ENCODE results near the gene CYB561D2.

Gene CYB561D2

DNA sequence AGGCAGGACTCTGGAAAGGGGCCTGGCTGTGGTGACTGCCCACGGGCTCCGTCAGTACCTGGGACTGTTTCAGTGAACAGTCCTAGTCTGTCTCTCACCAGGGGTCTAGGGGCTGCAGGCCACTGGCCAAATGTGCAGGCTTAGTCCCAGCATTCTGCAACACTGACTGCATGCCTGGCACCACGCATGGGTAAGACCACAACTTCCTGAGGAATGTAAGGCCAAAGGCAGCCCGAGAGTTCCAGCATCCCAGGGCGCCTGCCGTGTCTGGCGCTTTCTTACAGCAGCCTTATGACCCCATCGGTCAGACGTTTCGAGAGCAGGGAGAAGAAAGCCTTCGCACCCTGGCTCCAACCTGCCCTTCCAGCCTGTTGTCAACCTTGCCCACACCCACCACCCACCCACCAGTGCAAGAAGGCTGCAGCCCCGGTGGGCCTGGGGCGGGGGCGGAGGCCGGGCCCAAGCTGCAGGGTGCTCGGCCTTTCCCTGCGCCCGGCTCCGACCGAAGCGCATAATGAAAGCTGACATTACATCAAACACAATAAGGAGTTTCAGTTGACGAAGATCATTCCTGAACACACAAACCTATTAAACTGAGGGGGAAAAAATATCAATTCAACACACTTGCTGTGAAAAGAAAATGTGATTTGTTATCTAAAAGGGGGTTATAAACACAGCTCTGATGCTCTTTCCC, 38.2 kb downstream of the CYB561D2 start:
- no peak for DNase-seq (ENCODE audit: low read depth in 2 of 3, low spot score in 1 of 3)

DNA sequence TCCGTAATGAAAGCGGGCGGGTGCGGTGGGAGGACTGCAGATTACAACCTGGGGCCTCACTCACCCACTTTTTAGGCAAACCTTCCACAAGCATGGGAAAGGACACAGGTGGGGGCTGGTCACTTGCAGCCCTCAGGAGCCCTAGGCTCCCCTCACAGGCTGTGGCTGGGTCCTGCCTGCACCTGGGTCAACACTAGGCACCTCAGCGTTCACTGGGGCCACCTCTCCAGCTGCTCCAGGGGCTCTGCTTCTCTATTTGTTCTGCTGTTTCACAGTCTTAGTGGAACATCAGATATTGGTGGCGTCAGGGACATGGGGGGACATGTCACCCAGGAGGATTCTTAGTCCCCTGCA, 38.7 kb downstream of the CYB561D2 start:
- DNase-seq (ENCODE audit: low read depth in 2 of 3, low spot score in 1 of 3): no peak

DNA sequence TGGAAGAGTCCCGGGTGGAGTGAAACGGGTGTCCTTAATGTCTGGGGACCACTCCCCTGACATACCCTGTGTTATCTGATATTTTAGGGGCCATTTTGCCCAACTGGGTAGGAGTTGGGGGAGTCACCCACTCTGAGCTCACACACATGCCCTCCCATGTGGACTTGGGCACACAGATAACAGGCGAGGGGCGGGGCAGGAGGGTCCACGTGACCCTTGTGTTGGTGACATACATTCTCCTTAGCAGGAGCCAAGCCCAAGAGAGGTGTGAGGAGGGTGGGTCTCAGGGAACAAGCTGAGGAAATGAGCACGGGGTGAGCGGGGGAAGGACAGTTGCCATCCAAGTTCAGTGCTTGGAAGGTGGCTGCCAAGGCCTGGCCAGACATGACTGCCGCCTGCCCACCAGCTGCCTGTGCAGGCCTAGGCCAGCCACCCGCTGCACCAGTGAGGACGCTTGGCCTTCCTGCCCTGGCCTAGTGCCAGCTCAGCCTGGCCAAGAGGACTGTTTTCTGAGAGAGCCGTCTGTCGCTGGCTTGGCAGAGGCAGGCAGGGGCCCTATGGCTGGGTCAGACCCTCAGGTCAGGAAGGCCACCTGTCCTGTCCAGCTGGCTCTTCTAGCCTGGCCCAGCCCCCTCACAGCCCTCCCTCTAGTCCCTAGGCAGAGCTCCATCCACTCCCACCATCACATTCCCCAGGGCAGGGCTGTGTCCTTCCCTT, 40.0 kb downstream of the CYB561D2 start:
- no peak for DNase-seq (ENCODE audit: low read depth in 2 of 3, low spot score in 1 of 3)

DNA sequence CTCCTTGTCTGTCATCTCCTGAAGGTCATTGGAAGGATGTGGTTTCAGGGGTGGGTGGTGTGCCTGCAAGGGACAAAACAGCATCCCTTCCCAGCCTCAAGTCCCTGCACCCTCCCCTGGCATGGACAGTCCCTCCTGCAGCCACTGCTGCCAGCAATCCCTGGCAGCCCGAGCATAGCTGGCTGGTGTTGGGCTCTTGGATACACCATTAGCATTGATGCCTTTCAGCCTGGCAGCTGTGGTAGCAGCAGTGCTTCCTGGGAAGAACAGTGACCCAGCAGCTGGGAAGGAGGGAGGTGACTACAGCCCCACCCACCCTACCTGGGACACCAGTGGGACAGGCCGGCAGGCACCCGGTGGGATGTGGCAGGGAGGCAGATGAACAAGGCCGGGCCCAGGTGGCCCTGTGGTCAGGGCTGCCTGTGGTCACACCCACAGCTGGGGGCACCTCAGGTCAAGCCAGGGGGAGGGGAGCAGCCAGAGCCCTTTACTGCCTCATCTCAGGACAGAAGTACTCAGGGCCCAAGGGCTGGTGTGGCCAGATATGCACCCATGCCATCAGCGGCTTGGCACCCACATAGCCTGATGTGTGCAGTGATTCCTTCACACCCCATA, 41.5 kb downstream of the CYB561D2 start:
- no peak for DNase-seq (ENCODE audit: low read depth in 2 of 3, low spot score in 1 of 3)

DNA sequence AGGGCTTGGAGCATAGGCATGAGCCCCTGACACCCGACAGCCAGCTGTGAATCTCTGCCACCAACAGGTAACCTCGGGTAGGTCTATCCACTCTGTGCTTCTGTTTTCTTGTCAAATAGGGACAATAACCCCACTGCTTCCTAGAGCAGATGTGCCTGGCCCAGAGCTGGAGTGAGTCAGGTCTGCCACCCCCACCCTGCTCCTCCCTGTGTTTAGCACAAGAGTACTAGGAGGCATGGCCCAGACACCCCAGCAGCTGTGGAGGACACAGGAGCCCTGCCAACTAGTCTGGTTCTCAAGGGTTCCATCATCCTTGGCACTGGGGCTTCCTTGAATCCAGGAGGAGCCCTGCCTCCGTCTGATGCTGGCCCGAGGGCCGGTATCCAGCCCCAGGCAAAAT, 42.4 kb downstream of the CYB561D2 start:
- DNase-seq (ENCODE audit: low read depth in 2 of 3, low spot score in 1 of 3): no peak

DNA sequence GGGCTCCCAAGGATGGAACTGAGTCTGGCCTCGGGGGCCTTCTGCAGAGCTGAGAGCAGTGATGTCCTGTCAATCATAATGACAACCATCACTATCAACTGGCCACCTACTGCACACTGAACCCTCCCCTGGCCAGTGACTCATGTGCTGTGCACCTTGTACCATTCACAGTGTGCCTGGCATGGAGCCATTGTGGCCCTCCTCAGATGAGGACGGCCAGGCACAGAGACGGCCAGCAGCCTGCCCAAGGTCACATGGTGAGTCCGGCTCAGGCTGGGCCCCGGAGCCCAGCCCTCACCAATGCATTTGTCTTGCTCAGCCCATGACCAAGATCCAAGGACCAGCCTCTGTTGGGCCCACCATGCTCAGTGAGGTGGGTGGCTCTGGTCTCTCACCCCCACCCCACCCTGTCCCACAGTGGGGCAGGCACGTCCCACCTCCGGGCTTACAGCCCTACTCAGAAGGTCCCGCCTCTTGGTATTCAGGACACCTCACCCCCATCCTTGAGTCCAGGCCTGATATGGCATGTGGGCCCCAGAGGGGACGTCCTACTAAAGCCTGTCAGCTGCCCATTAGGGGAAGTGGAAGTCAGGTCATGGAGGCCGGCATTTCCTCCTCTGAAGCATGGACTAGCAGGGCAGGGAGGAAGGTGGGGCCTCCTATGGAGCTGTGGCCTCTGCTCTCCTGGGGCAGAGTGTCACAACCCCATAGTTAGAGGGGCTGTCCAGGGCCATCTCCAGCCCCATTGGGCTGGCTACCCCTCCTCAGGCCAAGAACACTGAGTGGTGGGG, 44.6 kb downstream of the CYB561D2 start:
- no peak for DNase-seq (ENCODE audit: low read depth in 2 of 3, low spot score in 1 of 3)

DNA sequence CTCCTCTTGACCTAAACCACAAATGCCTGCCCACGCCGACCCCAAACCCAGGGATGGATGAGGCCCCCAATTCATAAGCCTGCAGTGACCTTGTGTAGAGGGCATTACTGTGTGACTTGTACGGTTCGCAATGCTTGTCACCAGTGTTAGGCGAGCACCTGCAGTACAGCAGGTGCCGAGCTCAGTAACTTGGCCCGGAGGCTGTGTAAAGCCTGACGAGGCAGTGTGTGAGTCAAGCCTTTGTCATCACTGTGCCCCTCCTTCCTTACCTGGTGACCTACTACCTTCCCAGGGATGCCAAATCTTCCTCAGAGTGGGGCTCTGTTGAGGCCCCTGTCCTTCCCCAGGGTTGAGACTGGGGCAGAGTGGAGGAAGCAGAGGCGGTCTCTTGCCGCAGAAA, 45.8 kb downstream of the CYB561D2 start:
- DNase-seq (ENCODE audit: low read depth in 2 of 3, low spot score in 1 of 3): no peak

DNA sequence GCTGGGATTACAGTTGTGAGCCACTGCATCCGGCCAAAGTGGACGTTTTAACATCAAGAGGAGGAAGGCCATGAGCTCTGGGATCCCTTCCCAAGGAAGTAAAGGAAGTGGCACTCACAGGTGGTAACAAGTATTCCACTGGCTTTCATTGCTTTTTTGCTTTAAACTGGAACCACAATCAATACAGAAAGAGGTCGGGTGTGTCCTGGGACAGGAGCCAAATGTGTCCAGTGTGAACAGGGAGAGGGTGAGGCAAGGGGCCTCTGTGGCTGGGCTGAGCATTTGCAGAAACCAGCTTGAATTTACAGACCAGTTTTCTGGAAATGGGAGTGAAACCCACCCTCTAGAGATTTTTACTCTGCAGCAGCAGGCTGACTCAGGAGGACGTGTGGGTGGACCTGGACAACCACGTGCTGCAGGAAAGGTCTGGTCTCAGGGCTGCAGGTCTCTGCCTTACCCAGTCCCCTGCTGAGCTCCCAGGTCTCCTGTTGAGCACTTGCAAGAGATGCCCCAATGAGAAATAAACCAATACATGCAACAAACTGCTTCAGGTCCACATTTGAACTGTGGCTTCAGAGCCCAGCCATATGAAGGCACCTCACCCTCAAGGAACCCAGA, 51.4 kb downstream of the CYB561D2 start:
- no peak for DNase-seq (ENCODE audit: low read depth in 2 of 3, low spot score in 1 of 3)
